ENCODE data around the gene SMO.

GRCh38 chr7:129188372-129188891 is at the start of gene SMO:
- TF ChIP-seq CTCF (IDR thresholded peaks at IDR 0.05; ENCODE audit: extremely low read depth in 1 of 2, insufficient read depth in 1 of 2, low read depth in 1 of 2, low read length in 2 of 2) = no peak
- no peak for TF ChIP-seq EZH2 (IDR thresholded peaks at IDR 0.05; ENCODE audit: borderline replicate concordance, low read depth, low read length, severe bottlenecking)
- no peak for TF ChIP-seq POLR2A (IDR thresholded peaks at IDR 0.05; ENCODE audit: low read depth, low read length)
- peak; percentile 37 for TF ChIP-seq POLR2AphosphoS5 (IDR thresholded peaks at IDR 0.05; ENCODE audit: insufficient read depth, low read depth, low read length)

Measured in endothelial cell of umbilical vein (primary cell).